Pancreas (tissue), 10 donors: ENCODE data around the gene MTCH2. TPM values are rescaled to one million over a fixed set of nuclear protein-coding genes. Genes with fewer than 3 reads are reported as not detected.

Experiments used
- ATAC-seq, 4 donors: fragments of 200-7000 bp; cut with Tn5 transposase; one replicate each; pipeline versions ENCODE4 v1.8.0 to v1.9.1; 2020; ENCODE audit warnings: mild to moderate bottlenecking in 4 of 4, moderate library complexity in 4 of 4
- DNase-seq, 6 donors: peaks; one replicate each; pipeline ENCODE4 v3.0.0-alpha.2; 2020
- FAIRE-seq: peaks from 2 replicates; lab custom pipeline; 2012; peaks lifted over from hg19 to GRCh38; lab: Jason Lieb, UNC
- H3K27ac ChIP-seq, 4 donors: fragments of 200-600 bp; sonication (generic); 1 replicate in 3 of 4; 2 replicates in 1 of 4; pipeline versions ENCODE4 v1.5.0 to v1.8.0; 2020
- H3K27me3 ChIP-seq, 4 donors: fragments of 200-600 bp; one replicate each; pipeline ENCODE4 v1.8.0; 2021
- H3K36me3 ChIP-seq, 3 donors: fragments of 200-600 bp; sonication (generic) in 1 of 3; one replicate each; pipeline versions ENCODE4 v1.5.0 to v1.8.0; 2020 to 2021
- H3K4me1 ChIP-seq, 3 donors: fragments of 200-600 bp; one replicate each; pipeline ENCODE4 v1.8.0; 2021
- H3K4me3 ChIP-seq, 4 donors: fragments of 200-600 bp; sonication (generic) in 2 of 4; one replicate each; pipeline versions ENCODE4 v1.5.0 to v1.8.0; 2020 to 2021
- H3K9me3 ChIP-seq, 4 donors: fragments of 200-600 bp; one replicate each; pipeline ENCODE4 v1.8.0; 2021
- CTCF ChIP-seq, 4 donors: fragments of 200-600 bp; sonication (generic) in 3 of 4; IDR thresholded peaks; one replicate each; pipeline versions ENCODE4 v1.5.0 to v1.8.0; 2021; ENCODE audit warnings: antibody characterized with exemption in 4 of 4
- WGBS, 2 donors: extraction: QIAGEN DNeasy Blood & Tissue Kit; methylation state at CpG; one replicate each; pipeline ENCODE4 v1.1.7; 2013; 5-methylcytosine and 5-hydroxymethylcytosine counted together
- intact Hi-C, 3 donors: fragments of 100-400 bp; cut with DNase I; formaldehyde crosslinking; loops; one replicate each; pipeline versions ENCODE4 v1.11.1 to v1.14.2; 2022
- polyA plus RNA-seq, 2 donors: library from polyadenylated mRNA; stranded (reverse); fragments of 200-250 nt; gene quantifications; one replicate each; pipeline ENCODE4 v1.2.3, GENCODE V29; 2013
- total RNA-seq, 6 donors: library from RNA; stranded (reverse); fragmentation: NEBNext Ultra II Directional in 4 of 6; extraction: Animal tissue kit (Norgen Biotek cat#: 25700) in 4 of 6; gene quantifications; one replicate each; pipeline versions ENCODE4 v1.2.1 to v1.2.4, GENCODE V29; 2021 to 2023
- donor health status: healthy with polysubstance abuse.
- donor health status: DM: no; HTN: no; CAD: no; lungs with moderate emphysema.
- donor health status: DM: no; HTN: no; CAD: no.
- donor health status: control.
- donor health status: control.
- donor health status: Bipolar disorder and iron deficiency.
- donor health status: DM: yes; HTN: yes; CAD: no.
- donor health status: DM: no; HTN: no; CAD: no.
- donor health status: DM: no; HTN: no; CAD: no.
- donor health status: DM: yes; HTN: yes; CAD: no.

Gene MTCH2
- total and polyA plus RNA-seq, 8 donors: 13.5 to 34.2 (median 22.4) TPM

- Histone ChIP-seq H3K4me1 (no peaks in the 10 kb centered on the region), H3K27me3 (no peaks in the 10 kb centered on the region), H3K4me3 (no peak overlapping the region), H3K27ac (no peak overlapping the region), H3K9me3 (no peaks in the 10 kb centered on the region), H3K36me3 (no peaks in the 10 kb centered on the region)
- WGBS, 2 donors: 55 to 59% methylated on average over 2 of the region's 2 CpGs
- DNase-seq (no peak), FAIRE-seq (no peak), ATAC-seq (no peak)
- intact Hi-C loops: no loop called here
- TF ChIP-seq CTCF (IDR thresholded peaks at IDR 0.05): no peak
Measured at GRCh38 chr11:47592970-47593369, 49.4 kb downstream of the MTCH2 start.

- WGBS, 2 donors: 70 to 84% methylated on average over 4 of the region's 4 CpGs
- ATAC-seq (no peak), DNase-seq (no peak), FAIRE-seq (no peak)
- intact Hi-C loops: no loop called here
- Histone ChIP-seq H3K9me3 (no peaks in the 10 kb centered on the region), H3K4me3 (no peak overlapping the region), H3K27ac (no peak overlapping the region), H3K27me3 (no peaks in the 10 kb centered on the region), H3K4me1 (no peaks in the 10 kb centered on the region), H3K36me3 (no peaks in the 10 kb centered on the region)
- no peak for TF ChIP-seq CTCF (IDR thresholded peaks at IDR 0.05)
Measured at GRCh38 chr11:47592251-47592650, 50.1 kb downstream of the MTCH2 start.

GRCh38 chr11:47591764-47592163 is 50.6 kb downstream of the MTCH2 start:
- no peak for TF ChIP-seq CTCF (IDR thresholded peaks at IDR 0.05)
- FAIRE-seq (no peak), ATAC-seq (no peak), DNase-seq (no peak)
- Histone ChIP-seq H3K27me3 (no peaks in the 10 kb centered on the region), H3K9me3 (no peaks in the 10 kb centered on the region), H3K27ac (no peak overlapping the region), H3K36me3 (no peaks in the 10 kb centered on the region), H3K4me1 (no peaks in the 10 kb centered on the region), H3K4me3 (no peak overlapping the region)
- intact Hi-C loops: no loop called here
- WGBS, 2 donors: 63 to 69% methylated on average over 7 of the region's 7 CpGs

GRCh38 chr11:47589977-47590861 is 52.1 kb downstream of the MTCH2 start:
- intact Hi-C loops: no loop called here
- Histone ChIP-seq H3K4me3 (no peak overlapping the region), H3K4me1 (no peaks in the 10 kb centered on the region), H3K27me3 (no peaks in the 10 kb centered on the region), H3K36me3 (no peaks in the 10 kb centered on the region), H3K9me3 (no peaks in the 10 kb centered on the region), H3K27ac (no peak overlapping the region)
- TF ChIP-seq CTCF (IDR thresholded peaks at IDR 0.05): no peak
- FAIRE-seq (no peak), ATAC-seq (peak in 2 of 4 donors; percentile 10 to 19), DNase-seq (no peak)
- WGBS, 2 donors: 34 to 35% methylated on average over 108 to 122 of the region's 122 CpGs

GRCh38 chr11:47589584-47589976 is 52.8 kb downstream of the MTCH2 start:
- ATAC-seq: peak in 1 of 4 donors; percentile 12
- no peaks in the 10 kb centered on the region for H3K27me3 ChIP-seq
- H3K9me3 ChIP-seq: no peaks in the 10 kb centered on the region
- no peak for TF ChIP-seq CTCF (IDR thresholded peaks at IDR 0.05)
- intact Hi-C loops: no loop called here
- no peaks in the 10 kb centered on the region for H3K36me3 ChIP-seq
- FAIRE-seq: no peak
- H3K27ac ChIP-seq: no peak overlapping the region
- H3K4me3 ChIP-seq: no peak overlapping the region
- H3K4me1 ChIP-seq: no peaks in the 10 kb centered on the region
- WGBS, 2 donors: 42 to 47% methylated on average over 51 of the region's 51 CpGs
- no peak for DNase-seq
